NCI-H1105 (cell line): ENCODE measurements around the gene MARK2.

Experiments
- DNase-seq: peaks from one replicate; lab custom pipeline; 2025; lab: John Stamatoyannopoulos, UW

MARK2 gene

DNA sequence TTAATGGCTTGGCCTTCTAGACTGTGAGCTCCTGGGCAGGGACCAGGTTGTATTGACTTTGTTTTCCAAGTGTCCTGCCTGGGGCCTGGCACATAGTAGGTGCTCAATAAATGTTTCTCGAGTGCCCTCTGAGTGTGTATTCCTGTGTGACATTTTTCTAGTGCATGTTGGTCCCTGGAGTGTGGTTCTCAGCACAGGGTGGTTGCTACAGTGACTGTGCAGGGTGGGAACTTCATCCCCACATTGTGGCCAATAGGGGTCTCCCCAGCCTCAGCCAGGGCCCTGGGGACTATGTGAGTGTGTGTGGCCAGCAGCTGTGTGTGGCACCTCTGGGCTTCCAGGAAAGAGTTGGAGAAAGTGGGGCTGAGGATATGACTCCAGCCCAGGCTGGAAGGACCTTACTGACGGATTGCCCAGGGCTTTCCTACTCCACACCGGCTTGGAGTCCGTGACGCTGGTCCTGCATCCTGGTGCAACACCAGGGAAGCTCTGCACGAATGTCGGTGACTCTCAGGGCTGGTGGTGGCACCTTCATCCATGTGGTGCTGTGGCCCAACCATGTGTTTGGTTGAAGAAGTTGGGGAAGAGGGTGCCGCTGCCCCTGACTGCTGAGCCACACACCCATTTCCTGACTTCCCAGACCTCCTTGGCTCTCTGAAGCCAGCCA, 9.0 kb upstream of the MARK2 start:
- no peak for DNase-seq

DNA sequence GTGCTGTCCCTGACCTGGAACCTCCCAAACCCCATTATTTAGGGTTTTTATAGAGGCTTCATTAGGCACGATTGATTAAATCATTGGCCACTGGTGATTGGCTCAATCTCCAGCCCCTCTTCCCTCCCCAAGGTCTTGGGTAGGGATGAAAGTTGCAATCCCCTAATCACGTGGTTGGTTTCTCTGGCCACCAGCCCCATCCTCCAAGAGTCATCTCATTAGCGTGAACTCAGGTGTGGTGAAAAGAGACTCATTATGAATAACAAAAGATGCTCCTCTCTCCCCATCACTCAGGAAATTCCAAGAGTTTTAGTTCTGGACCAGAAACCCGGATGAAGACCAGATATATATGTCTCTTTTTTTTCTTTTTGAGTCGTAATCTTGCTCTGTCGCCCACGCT, 7.6 kb upstream of the MARK2 start:
- no peak for DNase-seq

DNA sequence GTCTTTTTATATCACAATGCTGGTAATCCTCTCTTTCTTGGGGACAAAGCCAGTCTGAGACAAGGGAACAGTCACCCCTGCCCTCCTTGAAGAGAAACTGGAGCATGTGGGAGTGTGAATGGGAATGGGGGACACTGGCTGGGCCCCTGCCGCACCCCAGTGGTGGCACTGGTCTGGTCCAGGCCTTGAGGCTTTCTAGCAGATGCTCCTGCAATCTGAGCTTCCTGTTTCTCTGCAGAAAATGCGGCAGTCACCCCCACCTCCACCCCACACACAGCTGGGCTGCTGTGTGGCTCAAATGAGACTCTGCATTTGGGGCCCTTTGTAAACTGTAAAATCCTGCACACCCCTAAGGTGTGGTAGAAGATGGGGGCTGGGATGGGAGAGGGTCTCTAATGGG, 6.6 kb upstream of the MARK2 start:
- DNase-seq, result no peak

DNA sequence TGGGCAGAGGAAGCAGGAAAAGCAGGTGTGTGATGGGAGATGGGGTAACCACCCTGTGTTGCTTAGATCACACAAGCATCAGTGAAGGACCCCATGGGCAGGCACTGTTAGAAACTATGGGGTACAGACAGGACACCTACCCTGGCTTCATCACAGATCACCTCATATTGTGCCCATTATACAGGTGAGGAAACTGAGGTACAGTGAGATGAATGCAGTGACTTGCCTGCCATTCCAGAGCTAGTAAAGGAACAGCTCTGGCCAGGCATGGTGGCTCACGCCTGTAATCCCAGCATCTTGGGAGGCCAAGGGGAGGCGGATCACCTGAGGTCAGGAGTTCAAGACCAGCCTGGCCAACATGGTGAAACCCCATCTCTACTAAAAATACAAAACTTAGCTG, 5.9 kb upstream of the MARK2 start:
- DNase-seq, result no peak

DNA sequence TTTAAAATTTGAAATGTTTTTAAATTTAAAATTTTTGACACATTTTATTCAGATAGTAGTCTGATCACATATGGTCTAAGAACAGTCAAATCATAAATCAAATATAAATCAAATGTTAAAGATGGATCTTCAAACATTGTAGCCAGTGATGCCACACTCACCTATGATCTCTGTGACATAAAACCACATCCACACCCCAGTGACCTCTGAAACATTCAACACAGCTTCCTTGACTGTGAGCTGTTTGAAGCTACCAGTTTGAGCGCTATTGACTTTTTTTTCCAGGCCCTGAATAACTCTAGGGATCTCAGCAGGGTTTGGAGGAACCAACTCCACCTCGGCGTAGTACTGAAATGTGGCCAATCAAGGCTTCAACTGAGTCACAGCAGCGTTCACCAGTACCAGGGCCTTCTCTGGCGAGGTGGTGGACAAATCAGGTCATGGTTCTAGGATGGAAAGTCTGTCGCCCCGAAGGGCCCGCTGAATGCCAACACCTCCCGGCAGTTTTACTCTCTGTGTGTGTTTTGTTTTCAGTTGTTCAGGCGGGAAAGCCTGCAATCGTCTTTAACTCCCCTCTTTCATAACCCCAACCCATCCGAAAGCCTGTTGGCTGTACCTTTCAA, 4.3 kb upstream of the MARK2 start:
- no peak for DNase-seq

DNA sequence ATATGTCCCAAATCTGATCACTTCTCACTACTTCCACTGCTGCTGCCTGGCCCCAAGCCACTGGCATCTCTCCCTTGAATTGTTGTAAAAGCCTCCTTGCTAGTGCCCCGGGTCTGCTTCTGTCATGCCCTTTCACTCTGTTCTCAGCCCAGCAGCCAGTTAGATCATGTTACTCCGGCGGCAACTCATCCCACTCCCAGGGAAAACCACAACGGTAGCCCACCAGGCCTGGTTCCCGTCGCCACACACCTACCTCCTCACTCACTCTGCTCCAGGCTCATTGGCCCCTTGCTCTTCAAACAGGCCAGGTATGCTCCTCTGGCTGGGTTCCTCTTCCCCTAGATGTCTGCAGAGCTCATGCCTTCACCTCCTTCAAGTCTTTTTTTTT, 3.8 kb upstream of the MARK2 start:
- no peak for DNase-seq

DNA sequence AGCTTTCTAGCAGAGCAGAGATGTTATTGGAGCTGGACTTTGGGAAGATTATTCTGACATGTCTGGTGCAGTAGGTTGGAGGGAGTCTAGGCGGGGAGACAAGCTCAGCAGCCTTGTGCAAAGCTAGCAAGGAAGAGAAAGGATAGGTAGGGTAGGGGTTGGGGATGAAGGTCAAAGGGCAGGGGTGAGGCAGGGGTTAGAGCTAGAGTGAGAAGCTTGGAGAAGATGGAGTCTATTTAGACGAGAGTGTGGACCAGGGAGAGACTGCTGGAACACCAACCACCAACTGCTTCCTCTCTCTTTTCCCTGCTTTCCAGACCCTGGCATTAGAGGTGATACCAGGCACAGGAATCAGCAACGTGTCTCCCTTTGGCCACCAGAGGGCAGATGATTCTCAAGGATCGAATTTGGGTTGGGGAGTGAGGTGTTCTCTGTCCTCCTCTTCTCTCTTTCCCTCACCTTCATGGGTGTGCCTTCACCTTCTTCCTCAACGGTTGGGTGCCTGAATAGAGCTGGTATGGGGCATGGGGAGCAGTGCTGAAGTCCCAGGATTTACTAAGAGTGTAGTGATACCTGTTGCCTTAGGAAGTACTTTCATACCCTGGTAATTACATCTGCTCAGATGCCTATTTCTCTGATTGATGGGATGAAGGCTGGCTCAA, 1.8 kb upstream of the MARK2 start:
- DNase-seq, result peak; percentile 81

DNA sequence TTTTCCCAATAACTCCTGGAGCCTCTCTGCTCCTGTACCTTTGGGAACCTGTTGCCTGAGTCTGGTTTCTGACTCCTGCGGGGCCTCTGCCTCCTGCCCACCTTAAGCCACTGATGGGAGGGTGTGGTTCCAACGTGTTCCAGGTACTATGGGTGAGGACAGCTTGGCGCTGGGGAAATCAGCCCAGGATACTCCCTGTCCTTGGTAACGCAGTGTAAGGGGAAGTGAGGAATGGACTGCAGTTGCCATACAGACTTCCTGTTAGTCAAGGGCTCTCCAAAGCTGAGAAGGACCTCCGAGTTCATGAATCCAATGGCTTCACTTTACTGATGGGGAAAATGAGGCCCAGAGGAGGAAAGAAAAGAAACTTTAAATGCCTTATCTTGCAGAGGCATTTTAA, 1.2 kb upstream of the MARK2 start:
- DNase-seq, result no peak

DNA sequence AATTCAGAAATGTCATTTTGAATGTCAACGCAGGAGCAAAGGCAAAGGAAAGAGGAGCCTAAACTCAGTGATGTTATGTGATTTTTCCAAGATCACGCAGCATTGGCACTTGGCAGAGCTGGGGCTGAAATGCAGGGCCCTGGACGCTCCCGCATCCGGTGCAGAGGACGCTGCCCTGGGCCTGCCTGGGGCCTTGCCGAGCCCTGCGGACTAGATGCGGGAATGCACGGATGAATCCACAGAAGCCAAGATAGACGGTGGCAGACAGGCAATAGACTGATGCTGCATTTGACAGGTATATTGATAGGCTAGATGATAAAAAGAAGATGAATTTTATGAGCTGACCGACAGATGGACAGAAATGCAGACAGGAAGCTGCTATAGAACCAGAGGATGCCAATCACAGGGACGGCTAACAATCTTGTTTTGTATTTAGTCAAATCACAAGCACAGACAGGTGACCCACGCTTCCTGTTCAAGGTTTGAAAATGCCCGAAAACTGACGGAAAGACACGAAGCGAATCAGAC, 696 bp upstream of the MARK2 start:
- no peak for DNase-seq

DNA sequence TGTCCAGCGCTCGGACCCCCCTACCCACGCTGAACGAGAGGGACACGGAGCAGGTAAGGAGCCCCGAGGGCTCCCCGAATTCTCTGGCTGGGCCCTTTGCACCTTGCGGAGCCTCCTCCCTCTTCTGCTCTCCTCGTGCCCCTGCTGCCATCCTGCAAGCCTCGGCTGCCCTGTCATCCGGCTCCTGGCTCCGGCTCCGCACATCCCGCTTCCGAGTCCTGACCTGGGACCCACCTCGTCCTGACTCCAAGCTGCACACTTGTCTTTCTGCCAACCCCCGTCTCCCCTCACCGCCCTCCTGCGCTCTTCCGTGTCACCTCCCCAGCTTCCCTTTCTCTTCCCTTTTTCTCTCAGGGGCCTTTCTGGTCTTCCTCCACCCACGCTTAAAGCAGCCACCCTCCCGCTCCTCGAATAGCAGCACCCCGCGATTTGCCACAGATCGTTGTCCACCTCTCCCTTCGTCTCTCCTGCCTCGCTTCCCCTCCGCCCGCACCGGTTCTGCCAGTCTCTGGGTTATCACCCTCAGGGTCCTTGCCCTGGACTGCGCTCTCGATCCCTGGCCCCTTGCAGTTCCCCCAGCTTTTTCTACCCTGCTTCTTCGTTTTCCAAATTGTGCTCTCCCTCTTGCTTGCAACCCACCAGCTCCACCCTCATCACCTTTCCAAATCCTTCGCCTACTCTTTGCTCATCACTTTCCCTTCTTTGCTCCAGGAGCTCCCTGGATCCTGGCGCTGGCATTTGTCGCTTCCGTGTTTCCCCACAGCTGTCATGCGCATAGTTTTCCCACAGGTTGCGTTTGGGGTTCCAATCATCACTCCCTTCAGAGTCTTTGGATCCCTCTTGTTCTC, 822 bp downstream of the MARK2 start:
- DNase-seq, result no peak

DNA sequence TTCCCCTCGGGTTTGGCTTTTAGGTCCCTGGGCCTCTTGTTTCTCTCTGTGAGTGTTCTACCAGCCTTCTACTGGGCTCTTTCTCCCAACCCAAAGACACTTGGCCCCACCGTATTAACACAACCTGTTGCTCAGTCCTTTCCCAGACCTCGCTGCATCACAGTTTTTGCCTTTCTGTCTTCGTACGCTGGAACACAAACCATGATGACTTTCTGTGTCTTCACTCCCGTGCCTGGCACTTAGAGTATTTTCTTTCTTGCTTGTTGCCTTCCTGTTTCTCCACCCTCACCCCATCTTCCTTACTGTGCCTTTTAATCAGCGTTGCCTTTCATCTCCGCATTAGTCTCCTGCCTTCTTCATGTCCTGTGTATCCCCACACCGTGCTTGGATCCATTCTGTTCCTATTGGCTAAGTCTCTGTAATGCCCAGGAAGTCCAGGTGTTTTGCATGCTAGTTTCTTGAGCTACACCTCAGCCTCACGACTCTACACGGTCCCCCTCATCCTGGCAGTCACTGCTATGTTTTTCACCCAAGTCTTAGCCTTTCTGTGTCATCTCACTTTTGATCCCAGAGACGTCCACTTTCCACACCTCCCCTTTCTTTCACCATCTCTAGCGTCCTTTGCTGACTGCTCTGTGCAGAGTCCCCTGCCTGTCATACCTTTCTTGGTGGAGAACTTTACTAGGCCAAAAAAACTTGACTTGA, 1.6 kb downstream of the MARK2 start:
- DNase-seq, result no peak

DNA sequence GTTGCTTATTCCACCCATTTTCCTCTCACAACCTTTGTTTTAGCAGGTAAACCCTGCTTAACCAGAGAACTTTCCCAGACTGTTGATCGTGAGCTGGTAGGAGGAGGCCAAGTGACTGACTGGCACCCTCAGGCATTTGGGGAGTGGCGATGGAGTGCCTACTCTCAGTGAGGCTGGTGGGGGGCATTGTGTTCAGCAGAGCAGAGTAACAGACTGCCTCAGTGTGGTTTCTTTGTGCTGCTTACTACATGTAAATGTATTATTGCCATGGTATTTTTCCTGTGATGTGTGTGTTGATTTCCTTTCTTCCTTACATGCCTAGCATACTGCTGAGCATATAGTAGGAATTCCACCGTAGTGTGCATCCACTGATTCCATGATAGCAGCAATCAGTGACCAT, 2.6 kb downstream of the MARK2 start:
- no peak for DNase-seq

DNA sequence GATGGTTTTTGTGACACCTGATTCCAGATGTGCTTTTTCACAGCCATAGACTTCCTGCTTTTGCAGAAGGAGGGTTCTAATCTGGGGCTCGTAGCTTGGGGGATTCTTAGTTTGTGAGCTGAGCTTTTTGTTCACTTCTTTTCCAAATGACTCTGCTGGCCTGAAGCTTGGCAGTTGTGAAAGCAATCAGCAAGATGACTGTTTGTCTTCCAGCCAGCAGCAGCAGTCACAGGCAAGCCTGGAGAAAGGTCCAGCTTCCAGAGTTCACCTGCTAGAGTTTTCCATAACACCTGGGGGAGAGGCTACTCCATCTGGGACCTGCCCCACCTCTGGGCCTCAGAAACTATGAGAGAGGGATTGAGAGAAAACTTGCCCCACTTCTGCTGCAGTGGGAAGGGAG, 4.1 kb downstream of the MARK2 start:
- no peak for DNase-seq

DNA sequence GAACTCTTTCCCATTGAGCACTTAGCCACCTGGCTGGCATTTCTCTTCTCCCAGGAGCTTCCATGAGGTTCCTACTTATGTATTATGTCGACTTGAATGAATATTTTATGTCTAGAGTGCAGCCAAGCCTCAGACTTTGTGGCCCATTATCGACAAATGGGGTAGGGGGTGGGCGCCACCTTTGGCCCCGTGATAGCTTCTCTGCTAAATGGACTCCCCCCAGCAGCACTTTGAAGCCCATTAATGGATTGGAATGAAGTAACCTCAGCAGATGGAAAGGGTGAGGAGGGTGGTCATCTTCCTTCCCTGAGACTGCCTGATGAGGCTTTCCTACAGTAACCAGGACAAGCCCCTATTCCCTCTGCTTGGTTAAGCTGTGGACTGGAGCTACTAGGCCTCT, 5.9 kb downstream of the MARK2 start:
- DNase-seq, result no peak

DNA sequence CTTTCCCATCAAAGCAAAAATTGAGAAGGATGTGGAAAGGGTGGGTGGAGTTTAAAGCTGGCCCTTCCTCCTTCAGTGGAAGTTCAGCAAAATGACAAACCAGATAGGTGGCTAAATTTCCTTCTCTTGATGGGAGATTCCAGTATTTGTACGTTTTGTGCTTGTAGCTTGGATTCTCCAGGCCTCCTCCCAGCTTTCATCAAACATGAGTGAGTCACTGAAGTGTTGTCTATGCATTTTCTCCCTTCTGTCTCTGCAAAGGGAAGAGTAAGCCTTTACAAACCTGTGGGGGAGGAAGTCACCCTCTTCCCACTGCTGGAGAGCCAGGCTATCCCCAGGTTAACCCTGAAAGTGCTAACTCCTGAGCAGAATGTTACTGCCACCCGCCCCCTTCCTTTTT, 6.4 kb downstream of the MARK2 start:
- DNase-seq, result no peak

DNA sequence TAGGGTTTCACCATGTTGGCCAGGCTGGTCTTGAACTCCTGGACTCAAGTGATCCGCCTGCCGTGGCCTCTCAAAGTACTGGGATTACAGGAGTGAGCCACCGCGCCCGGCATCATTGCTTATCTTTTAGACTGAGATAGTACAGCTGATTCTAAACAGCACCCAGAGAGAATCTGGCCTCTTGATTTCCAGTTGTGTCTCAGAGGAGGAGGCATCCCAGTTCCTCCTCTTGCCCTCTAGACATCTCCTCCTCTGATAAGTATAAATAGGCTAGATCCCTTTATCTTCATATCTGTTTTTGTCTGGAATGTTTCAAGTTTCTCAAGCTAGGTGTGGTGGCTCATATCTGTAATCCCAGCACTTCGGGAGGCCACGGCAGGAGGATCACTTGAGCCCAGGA, 7.0 kb downstream of the MARK2 start:
- DNase-seq, result no peak

DNA sequence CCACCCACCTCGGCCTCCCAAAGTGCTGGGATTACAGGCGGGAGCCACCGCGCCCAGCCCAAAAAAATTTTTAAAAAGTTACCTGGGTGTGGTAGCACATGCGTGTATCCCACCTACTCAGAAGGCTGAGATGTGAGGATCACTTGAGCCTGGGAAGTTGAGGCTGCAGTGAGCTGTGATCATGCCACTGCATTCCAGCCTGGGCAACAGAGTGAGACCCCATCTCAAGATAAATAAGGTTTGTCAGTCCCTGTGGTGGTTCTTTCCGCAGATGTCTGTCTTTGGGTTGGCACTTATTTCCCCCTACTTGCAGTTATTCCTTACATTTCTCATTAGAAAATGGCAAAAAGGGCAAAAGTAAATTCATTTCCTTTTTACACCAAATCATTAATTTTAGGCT, 8.0 kb downstream of the MARK2 start:
- DNase-seq, result no peak

DNA sequence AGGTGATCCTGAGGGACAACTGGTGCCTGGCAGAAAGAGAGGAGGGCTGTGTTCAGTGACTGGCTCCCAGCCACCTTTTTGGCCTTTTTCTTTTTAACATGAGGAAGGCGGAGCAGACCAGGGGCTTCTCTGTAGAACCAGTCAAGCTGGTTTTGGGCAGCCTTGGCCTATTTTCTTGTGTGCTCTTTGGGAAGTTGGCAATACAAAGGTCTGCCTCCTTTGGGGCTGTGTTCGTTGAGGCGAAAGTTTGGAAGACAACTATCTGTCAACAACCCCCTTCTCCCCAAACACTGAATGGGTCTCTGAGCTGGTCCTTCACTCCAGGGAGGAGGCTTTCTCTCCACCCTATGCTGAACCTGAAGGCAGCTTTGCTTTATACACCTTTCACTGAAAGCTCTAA, 8.5 kb downstream of the MARK2 start:
- no peak for DNase-seq

DNA sequence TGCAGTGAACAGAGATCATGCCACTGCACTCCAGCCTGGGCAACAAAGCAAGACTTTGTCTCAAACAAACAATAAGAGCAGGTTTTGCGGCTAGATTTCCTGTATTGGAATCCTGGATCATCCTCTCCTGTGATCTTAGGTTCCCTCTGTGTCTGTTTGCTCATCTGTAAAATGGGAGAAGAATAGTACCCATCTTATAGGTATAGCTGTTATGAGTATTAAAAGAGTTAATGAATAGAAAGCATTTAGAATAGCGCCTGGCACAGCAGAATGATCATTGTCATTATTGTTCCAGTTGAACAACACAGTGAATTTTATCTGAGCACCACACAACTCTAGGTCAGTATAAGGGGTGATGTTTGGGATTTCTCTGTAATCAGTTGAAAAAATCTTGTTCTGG, 10.8 kb downstream of the MARK2 start:
- no peak for DNase-seq

DNA sequence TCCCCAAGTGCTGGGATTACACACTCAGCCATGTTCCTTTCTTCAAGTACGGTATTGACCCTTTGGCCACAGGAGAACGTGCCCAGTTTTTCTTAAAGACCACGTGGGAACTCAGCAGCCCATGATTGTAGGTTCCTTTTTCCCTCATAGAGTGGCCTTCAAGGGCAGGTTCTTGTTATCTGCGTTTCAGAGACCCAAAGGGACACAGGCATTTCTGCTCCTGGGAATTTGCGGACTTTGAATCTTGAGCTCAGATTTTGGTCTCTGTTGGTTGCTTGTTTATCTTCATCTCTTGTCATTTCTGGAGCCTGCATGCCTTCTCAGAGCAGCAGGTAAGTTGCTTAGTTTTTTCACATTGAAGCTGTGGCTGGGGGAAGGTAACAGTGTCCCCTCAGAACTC, 12.0 kb downstream of the MARK2 start:
- no peak for DNase-seq

DNA sequence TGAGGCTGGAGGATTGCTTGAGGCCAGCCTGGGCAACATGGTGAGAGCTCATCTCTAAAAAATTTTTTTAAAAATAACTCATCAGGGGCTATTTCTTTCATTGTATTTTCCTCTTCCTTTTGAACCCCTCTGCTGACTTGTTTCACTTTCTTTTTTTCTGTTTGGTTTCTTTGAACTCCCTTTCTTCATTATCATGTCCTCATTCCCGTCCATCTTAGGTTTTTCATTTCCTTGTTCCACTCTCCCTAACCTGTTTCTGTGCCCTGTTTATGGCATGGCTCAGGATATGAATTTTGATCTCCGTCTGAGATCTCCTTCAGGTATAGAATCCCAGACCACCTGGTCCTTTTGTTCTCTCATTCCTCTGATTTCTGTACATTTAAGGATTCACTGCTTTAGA, 12.5 kb downstream of the MARK2 start:
- DNase-seq, result no peak

DNA sequence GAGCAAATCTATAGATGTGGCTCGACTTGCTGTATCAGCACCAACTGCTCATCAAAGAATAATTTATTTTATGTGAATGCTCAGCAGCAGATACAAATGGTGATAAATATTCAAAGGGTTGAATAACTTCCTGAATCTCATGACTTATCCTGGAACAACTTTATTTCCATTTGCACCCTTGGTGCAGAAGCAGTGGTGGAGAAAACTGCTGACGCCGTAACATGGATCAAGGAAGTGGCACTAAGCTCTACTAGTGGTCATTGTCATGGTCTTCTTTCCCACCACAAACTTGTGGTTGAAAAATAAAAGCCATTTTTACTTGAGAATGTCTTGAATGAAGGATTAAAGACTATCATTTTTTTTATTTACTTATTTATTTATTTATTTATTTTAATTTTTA, 14.6 kb downstream of the MARK2 start:
- DNase-seq, result no peak
